ENCODE results near the gene ADAMTSL3.

ADAMTSL3 gene

GRCh38 chr15:83688201-83688600 lies 34.3 kb downstream of the ADAMTSL3 start:
- TF ChIP-seq CTCF (IDR thresholded peaks at IDR 0.05) = no peak
- Histone ChIP-seq H3K36me3 (ENCODE audit: control insufficient read depth, insufficient read depth, low read length) (no peaks in the 10 kb centered on the region), H3K4me1 (no peaks in the 10 kb centered on the region), H3K9ac (no peak overlapping the region), H3K4me2 (ENCODE audit: low read length) (no peak overlapping the region), H3K27me3 (ENCODE audit: control insufficient read depth, insufficient read depth, low read length) (no peaks in the 10 kb centered on the region), H2AFZ (no peak overlapping the region), H3K79me2 (no peaks in the 10 kb centered on the region), H3K9me3 (ENCODE audit: control insufficient read depth, low read length) (no peaks in the 10 kb centered on the region), H3K4me3 (ENCODE audit: low read depth, low read length) (no peak overlapping the region), H3K27ac (no peak overlapping the region)

DNA sequence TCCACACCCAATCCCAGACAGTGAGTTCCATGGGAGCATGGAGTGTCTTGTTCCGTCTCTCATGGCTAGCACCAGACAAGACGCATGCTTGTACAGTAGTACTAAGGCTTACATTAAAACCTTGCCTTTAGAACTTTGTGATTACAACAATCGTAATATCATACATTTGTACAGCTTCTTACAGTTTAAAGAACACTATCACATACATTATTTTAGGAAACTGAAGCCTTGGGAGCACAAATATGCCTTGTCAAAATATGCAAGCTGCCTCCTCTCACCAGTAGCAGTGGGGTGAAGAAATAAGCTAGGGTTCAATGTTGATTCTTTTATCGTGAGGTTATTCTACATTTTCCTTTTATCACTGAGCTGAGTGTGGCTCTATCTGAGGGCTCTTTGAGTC lies 36.8 kb downstream of the ADAMTSL3 start:
- H3K9ac ChIP-seq = no peak overlapping the region
- H3K4me3 ChIP-seq (ENCODE audit: low read depth, low read length) = no peak overlapping the region
- no peak overlapping the region for H3K27ac ChIP-seq
- H3K27me3 ChIP-seq (ENCODE audit: control insufficient read depth, insufficient read depth, low read length) = no peaks in the 10 kb centered on the region
- TF ChIP-seq CTCF (IDR thresholded peaks at IDR 0.05) = no peak
- H3K9me3 ChIP-seq (ENCODE audit: control insufficient read depth, low read length) = no peaks in the 10 kb centered on the region
- no peak overlapping the region for H3K4me2 ChIP-seq (ENCODE audit: low read length)
- no peaks in the 10 kb centered on the region for H3K36me3 ChIP-seq (ENCODE audit: control insufficient read depth, insufficient read depth, low read length)
- no peak overlapping the region for H2AFZ ChIP-seq
- H3K79me2 ChIP-seq = no peaks in the 10 kb centered on the region
- H3K4me1 ChIP-seq = no peaks in the 10 kb centered on the region

- Histone ChIP-seq H3K27ac (no peak overlapping the region), H3K4me1 (no peaks in the 10 kb centered on the region), H2AFZ (no peak overlapping the region), H3K9me3 (ENCODE audit: control insufficient read depth, low read length) (no peaks in the 10 kb centered on the region), H3K36me3 (ENCODE audit: control insufficient read depth, insufficient read depth, low read length) (no peaks in the 10 kb centered on the region), H3K4me3 (ENCODE audit: low read depth, low read length) (no peak overlapping the region), H3K4me2 (ENCODE audit: low read length) (no peak overlapping the region), H3K79me2 (no peaks in the 10 kb centered on the region), H3K9ac (no peak overlapping the region), H3K27me3 (ENCODE audit: control insufficient read depth, insufficient read depth, low read length) (no peaks in the 10 kb centered on the region)
- no peak for TF ChIP-seq CTCF (IDR thresholded peaks at IDR 0.05)
These were observed 39.0 kb downstream of the ADAMTSL3 start for GRCh38 chr15:83692746-83693581.

GRCh38 chr15:83694015-83694414 lies 40.1 kb downstream of the ADAMTSL3 start:
- Histone ChIP-seq H3K79me2 (no peaks in the 10 kb centered on the region), H3K27me3 (ENCODE audit: control insufficient read depth, insufficient read depth, low read length) (no peaks in the 10 kb centered on the region), H2AFZ (no peak overlapping the region), H3K27ac (no peak overlapping the region), H3K9me3 (ENCODE audit: control insufficient read depth, low read length) (no peaks in the 10 kb centered on the region), H3K4me3 (ENCODE audit: low read depth, low read length) (no peak overlapping the region), H3K4me2 (ENCODE audit: low read length) (no peak overlapping the region), H3K4me1 (no peaks in the 10 kb centered on the region), H3K9ac (no peak overlapping the region), H3K36me3 (ENCODE audit: control insufficient read depth, insufficient read depth, low read length) (no peaks in the 10 kb centered on the region)
- TF ChIP-seq CTCF (IDR thresholded peaks at IDR 0.05) = no peak

DNA sequence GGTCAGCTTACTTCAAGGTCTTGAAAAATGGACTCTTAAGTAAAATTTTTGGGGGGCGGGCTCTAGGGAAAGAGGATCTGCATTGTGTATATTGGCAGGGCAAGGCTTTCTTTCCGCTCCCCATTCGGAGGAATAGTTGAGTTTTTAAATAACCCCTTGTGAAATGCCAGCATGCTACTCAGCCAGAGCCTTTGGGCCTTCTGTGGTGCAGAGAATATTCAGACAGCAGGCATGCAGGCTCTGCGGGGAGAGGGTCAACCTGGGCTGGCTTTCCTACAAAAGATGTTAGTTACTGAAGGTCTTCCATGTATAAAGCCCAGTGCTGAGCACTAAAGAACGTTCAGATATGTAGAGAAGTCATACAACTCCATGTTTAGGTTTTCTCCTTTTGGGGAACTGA lies 40.6 kb downstream of the ADAMTSL3 start:
- no peak overlapping the region for H3K27ac ChIP-seq
- H3K9me3 ChIP-seq (ENCODE audit: control insufficient read depth, low read length) = no peaks in the 10 kb centered on the region
- H3K9ac ChIP-seq = no peak overlapping the region
- H3K79me2 ChIP-seq = no peaks in the 10 kb centered on the region
- H3K4me3 ChIP-seq (ENCODE audit: low read depth, low read length) = no peak overlapping the region
- H2AFZ ChIP-seq = no peak overlapping the region
- no peaks in the 10 kb centered on the region for H3K27me3 ChIP-seq (ENCODE audit: control insufficient read depth, insufficient read depth, low read length)
- H3K4me1 ChIP-seq = no peaks in the 10 kb centered on the region
- TF ChIP-seq CTCF (IDR thresholded peaks at IDR 0.05) = no peak
- H3K4me2 ChIP-seq (ENCODE audit: low read length) = no peak overlapping the region
- H3K36me3 ChIP-seq (ENCODE audit: control insufficient read depth, insufficient read depth, low read length) = no peaks in the 10 kb centered on the region
